ENCODE measurements around the gene MB.
A peak's percentile ranks its signal among the peaks of the same experiment; 100 is the strongest.

The MB gene

GRCh38 chr22:35593891-35594470 is 23.1 kb downstream of the MB start:
- DNase-seq (ENCODE audit: low read depth): no peak

DNA sequence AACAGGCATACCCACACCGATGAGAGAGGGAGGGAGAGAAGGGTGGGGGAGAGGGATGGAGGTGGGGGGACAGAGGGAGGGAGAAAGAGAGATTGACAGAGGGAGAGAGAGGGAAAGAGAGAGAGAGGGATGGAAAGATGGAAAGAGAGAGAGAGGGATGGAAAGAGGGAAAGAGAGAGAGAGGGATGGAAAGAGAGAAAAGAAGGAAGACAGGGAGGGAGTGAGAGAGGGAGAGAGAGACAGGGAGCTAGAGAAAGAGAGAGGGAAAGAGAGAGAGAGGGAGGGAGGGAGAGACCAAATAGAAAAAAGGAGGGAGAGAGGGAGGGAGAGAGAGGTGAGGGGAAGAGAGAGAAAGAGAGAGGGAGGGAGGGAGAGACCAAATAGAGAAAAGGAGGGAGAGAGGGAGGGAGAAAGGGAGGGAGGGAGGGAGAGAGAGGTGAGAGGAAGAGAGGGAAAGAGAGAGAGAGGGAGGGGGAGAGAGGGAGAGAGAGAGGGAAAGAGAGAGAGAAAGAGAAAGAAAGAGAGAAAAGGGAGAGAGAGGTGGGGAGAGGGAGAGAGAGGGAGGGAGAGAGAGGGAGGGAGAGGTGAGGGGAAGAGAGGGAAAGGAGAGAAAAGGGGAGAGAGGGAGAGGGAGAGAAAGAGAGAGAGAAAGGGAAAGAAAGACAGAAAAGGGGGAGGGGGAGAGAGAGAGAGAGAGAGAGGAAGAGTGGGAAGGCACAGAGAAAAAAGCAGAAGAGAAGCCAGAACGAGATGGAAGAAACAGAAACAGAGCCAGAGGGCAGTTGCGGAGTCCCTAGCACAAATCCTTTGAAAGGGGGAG is 23.8 kb downstream of the MB start:
- DNase-seq (ENCODE audit: low read depth): no peak

- no peak for DNase-seq (ENCODE audit: low read depth)
These were observed 24.6 kb downstream of the MB start for GRCh38 chr22:35592418-35592967.

DNA sequence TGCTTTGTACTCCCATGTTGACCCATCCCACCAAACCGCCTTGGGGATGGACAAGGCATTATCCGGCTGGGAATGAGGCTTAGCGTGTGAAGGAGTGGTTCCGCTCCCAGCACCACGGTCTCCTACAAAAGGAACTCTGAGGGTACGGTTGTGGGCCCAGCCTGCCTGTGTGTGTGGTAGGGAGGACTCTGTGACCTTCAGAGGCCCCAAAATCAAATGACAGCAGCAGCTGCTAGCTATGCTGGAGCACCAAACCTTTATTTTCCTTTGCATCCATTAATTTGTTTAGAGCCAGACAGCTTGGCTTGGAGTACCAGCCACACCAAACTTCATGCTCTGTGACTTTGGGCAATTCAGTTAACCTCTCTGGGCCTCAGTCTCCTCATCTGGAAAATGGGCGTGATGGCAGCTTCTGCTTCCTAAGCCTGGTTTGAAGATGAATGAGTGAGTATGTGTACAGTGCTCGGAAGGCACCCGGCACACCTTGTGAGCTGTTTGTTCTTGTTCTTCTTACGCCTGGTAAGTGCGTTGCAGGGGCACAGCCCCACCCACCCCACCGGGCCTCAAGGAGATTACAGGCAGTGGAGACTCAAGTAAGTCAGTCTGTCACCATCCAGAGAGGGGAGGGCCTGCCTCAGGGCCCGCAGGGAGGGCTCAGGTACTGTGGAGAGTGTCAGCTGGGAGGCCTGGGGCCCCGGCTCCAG is 25.3 kb downstream of the MB start:
- no peak for DNase-seq (ENCODE audit: low read depth)

GRCh38 chr22:35590634-35591295 is 26.4 kb downstream of the MB start:
- no peak for DNase-seq (ENCODE audit: low read depth)

DNA sequence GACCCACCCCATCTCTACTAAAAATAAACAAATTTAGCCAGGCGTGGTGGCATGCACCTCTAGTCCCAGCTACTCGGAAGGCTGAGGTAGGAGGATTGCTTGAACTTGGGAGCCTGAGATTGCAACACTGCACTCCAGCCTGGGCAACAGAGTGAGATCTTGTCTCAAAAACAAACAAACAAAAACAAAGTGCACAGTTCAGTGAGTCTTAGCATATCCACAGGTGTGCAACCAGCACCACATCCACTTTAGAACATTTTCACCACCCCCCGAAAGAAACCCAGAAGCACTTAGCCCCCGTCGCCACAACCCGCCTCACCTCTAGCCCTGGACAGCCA is 27.4 kb downstream of the MB start:
- DNase-seq (ENCODE audit: low read depth): no peak

DNA sequence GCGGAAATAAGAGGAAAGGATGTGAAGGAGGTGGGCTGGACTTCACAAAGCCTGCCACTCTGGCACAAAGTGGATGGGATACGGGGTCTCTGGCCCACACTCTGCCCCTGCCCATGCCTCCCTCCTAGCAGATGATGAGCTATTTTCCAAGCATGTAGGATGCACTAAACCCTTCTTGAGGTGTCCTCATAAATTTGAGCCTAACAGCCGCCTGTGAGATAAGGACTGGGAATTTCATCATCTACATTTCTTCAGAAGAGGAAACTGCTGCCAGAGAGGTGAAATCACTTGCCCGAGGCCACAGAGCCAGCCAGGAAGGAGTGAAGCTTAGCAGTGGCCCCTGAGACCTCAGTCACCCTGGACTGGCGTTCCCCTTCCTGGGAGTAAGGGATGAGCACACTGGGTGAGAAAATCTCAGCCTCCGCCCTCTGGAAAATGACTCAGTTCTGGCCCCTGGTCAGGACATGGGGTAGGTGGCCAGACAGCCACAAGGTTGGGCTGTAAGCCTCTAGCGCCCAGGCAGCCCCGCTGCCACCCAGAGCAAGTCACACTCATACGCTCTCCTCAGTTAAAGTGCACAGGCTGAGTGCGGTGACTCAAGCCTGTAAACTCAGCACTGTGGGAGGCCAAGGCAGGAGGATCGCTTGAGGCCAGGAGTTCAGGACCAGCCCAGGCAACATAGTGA is 27.9 kb downstream of the MB start:
- DNase-seq (ENCODE audit: low read depth): peak; percentile 39

GRCh38 chr22:35587896-35588295 is 29.2 kb downstream of the MB start:
- DNase-seq (ENCODE audit: low read depth): no peak

DNA sequence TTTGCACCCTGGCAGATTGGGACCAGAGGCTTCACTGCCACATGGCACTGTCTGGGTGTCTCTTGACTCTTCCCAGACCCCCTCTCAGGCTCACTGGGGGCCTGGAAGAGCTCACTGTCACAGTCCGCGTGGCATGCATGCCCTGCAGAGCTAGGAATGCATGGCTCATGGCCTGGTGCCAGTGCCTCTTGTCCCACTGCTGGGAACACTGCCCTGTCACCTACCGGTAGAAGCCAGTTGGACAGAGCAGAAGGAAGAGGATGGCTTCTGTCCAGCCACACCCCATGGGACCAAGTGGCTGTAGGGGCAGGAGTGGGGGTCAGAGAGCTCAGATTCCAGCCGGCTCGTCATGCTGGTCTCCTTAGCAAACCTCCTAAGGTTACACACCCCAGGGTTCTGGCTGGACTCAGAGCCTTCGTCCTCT is 29.7 kb downstream of the MB start:
- no peak for DNase-seq (ENCODE audit: low read depth)

DNA sequence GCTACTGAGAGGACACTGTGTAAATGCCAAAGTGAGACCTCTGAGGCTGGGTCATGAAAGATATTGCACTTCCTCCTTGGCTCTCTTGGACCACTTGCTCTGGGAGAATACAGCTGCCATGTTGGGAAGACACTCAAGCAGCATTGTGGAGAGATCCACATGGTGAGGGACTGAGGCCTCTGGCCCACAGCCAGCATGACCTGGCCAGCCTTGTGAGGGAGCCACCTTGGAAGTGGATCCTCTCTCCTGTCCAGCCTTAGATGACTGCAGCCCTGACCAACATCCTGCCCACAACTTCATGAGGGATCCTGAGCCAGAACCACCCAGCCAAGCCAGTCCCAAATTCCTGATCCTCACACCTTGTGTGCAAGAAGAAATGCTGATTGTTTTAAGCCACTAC is 30.4 kb downstream of the MB start:
- no peak for DNase-seq (ENCODE audit: low read depth)

DNA sequence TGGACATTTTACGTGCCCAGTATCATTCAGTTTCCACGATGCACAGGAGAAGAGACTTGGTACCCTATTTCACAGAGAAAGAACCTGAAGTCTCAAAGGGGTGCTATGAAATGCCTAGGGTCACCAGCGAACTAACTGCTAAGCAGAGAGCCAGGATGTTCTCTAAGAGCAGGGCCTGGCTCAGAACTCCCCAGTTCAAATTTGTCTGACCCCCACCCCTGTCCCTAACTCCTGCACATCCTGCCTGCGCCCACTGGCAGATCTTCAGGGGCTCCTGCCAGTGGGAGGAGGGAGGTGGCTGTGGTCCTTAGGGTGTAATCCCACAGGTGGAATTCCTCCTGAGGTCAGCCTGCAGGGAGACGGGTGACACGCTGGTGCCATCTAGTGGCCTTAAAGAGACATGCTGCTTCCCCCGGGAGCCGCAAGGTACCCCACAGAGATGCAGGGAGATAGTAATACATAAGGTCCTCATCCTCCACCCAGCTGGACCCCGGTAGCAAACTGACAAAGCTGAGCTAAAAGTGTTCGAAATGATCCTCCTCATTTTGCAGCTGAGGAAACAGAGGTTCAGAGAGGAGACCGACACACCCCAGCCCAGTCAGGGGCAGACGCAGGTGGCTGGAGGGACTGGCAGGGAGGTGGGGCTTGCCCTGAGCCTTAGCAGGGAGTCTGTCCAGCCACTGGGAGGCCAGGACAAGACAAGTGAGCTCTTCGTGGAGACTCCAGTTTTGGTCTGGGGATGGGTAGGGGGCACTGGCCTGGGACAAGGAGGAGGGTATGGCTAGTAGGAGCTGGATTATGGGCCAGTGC is 34.1 kb downstream of the MB start:
- peak; percentile 20 for DNase-seq (ENCODE audit: low read depth)

- no peak for DNase-seq (ENCODE audit: low read depth)
These were observed 34.8 kb downstream of the MB start for GRCh38 chr22:35582218-35582860.

- DNase-seq (ENCODE audit: low read depth): no peak
These were observed 36.1 kb downstream of the MB start for GRCh38 chr22:35581023-35581413.

DNA sequence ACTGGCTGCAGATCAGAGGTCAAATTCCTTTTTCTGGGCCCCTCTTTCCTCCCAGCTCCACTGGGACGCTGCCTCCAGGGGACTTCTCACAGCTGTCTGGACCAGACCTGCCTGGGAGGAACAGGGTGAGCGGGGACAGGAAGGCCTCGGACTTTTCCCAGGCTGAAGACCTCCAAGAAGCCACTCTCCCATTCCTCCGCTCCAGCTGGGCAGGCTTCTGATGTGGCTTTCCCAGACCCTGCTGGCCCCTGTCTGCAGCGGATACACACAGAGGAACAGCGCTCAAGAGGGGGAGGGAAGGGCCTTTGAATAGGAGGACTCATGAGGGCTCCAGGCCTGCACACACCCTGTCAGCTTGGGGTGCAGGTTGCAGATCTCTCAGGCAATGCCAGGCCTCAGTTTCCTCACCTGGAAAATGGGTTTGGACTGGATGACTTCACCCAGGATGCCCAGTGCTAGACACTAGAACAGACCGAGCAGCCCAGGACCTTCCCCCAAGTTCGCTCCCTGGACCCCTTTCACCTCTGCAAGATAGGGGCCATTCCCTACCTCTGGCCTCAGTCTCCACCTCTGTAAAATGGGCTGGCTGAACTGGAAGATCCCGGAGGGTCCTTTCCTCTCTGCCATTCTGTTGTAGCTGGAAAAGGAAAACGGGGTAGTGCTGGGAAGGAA is 36.6 kb downstream of the MB start:
- DNase-seq (ENCODE audit: low read depth): no peak

- DNase-seq (ENCODE audit: low read depth): no peak
These were observed 38.1 kb downstream of the MB start for GRCh38 chr22:35578836-35579575.

DNA sequence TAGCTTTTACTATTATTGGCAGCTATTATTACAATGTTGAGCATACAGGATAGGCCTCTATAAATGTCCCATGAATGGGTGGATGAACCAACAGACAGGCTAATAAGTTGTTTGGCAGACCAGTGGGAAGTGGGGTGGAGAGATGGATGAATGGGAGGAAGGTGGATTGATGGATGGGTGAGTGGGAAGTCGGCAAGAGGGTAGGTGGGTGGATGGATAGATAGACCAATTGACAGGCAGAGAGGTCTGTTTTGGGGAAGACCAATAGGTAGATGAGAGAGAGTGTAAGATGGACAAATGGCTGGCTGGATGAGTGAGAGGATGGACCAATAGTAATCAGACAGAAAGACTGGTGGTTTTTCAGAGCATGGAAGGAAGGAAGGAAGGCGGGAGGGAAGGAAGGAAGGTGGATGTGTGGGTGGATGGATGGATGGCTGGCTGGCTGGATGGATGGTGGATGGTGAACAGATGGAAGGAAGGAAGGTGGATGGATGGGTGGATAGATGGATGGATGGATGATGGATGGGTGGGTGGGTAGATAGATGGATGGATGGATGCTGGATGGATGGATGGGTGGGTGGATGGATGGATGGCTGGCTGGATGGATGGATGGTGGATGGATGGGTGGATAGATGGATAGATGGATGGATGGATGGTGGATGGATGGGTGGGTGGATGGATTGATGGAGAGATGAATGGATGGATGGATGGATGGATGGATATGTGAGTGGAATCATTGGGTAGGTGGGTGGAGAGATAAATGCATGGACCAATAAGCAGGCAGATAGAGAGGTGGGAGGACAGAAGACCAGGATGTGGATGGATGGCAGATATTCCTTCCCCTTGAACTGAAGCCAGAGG is 39.1 kb downstream of the MB start:
- no peak for DNase-seq (ENCODE audit: low read depth)

- no peak for DNase-seq (ENCODE audit: low read depth)
These were observed 40.5 kb downstream of the MB start for GRCh38 chr22:35576671-35577070.

DNA sequence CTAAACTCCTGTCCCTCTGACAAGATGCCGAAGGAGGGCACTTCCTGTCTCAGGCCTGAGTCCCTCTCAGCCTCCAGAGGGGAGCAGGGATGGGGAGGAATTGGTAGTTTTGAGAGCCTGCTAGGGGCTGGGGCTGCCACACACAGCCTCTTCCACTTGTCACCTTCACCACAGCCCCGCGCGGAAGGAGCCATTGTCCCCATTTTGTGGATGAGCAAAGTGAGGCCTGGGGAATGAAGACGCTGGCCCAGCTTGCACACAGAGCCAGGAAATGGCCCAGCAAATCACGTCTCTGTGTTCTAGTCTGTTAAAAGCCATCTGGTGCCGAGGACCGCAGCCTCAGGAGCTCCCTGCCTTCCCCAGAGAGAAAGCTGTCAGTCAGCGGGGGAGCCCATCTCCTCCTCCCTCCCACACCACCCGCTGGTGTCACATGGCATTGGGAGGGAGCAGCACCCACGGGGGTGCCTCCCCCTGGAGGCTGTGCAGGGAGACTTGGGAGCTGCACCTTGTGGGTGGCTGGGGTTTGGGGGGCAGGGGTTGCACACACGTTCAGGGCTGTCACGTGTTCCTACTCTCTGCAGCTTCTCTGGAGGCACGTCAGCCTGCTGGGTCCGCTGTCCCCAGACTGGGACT is 41.9 kb downstream of the MB start:
- no peak for DNase-seq (ENCODE audit: low read depth)

Measured in HS-27A (cell line).